Left ventricle myocardium superior (tissue), 1 donor: ENCODE measurements around the gene CELF4. TPM values are rescaled to one million over a fixed set of nuclear protein-coding genes. Genes with fewer than 3 reads are reported as not detected.

Experiments
- ATAC-seq: fragments of 200-7000 bp; cut with Tn5 transposase; one replicate; pipeline ENCODE4 v1.9.1; 2020; ENCODE audit warnings: mild to moderate bottlenecking, moderate library complexity
- DNase-seq: peaks from one replicate; pipeline ENCODE4 v3.0.0-alpha.2; 2020
- intact Hi-C: fragments of 100-400 bp; cut with micrococcal nuclease; formaldehyde crosslinking; loops from one replicate; pipeline ENCODE4 v1.11.0; 2022
- total RNA-seq: library from RNA; stranded (reverse); fragmentation: NEBNext Ultra II Directional; extraction: Animal tissue kit (Norgen Biotek cat#: 25700); gene quantifications from one replicate; pipeline ENCODE4 v1.2.1, GENCODE V29; 2021
- donor health status: DM: no; HTN: yes; CAD: no; lungs with severe emphysema.

CELF4 gene
- total RNA-seq, 1 donor from 2014 or later = 0.52 TPM

DNA sequence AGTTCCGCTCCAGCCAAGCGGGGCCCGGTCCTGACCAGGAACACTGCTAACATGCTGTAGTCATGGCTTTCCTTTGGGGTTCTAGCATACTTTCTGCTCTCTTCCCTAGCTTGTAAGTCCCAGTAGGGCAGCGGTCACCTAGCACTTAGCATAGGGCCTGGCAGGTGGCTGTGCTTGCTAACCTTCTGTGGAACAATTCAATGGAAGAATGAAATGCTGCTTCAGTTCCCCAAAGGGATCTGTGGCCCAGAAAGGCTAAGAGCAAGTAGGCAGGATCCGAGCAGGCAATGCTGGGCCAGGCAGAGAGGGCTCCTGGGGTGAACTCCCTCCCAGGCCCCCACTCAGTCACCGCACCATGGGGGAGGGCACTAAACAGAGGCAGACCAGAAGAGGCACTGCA is 266.8 kb downstream of the CELF4 start:
- DNase-seq (no peak), ATAC-seq (no peak)

GRCh38 chr18:37297106-37297505 is 268.5 kb downstream of the CELF4 start:
- ATAC-seq (no peak), DNase-seq (no peak)
- intact Hi-C loops = no loop called here

More for the DNA sequence above, 266.8 kb downstream of the CELF4 start:
- intact Hi-C loops = no loop called here

DNA sequence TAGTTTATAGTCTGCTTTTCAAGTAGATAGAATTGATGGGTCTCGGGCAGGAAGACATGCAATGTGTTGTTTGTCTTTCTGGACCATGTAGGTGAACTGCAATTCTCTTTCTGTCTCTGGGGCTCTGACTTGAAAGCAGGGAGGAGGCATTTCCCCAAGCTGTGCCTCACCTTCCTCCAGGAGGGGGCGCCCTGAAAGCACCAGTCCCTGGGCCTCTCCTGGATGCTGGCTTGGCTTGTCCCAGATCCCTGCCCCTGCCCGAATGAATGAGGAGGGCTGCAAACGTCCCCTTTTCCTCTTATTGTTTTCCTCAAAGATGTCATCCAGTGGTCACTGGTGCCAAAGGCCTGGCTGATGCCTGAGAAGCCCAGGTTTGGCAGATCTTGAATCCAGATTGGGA is 270.6 kb downstream of the CELF4 start:
- ATAC-seq = no peak
- DNase-seq = no peak
- intact Hi-C loops = no loop called here

DNA sequence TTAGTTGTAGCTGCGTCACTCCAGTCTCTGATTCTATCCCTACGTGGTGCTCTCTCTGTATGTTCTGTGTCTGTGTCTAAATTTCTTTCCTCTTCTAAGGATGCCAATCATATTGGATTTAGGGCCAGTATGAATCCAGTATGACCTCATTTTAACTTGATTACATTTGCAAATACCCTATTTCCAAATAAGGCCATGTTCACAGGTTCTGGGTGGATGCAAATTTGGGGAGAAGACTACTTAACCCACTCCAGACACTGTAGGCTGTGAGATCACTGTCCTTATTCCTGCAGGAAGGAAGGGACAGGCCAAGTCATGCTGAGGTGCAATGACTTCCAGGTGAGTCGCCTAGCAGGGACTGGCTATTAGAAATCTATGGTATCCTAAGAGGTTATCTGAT is 272.2 kb downstream of the CELF4 start:
- intact Hi-C loops = no loop called here
- no peak for DNase-seq
- no peak for ATAC-seq

DNA sequence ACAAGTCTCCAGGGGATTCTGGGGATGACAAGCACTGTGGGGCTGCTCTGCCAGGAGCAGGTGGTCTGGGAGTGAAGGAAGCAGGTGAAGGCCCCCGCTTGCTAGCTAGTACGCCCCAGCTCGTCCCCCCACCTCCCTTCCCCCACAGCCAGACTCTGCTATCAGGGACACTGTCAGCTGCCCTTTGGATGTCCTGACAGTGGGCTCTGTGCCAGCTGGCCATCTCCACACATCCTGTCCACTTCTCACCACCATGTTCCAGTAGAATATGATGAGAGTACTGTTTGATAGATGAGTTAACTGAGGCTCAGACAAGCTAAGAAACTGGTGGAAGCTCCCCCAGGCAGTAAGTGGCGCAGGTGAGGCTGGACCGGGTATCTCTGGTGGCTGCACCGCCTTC is 276.2 kb downstream of the CELF4 start:
- DNase-seq = peak; percentile 49
- intact Hi-C loops = no loop called here
- ATAC-seq = peak; percentile 42

DNA sequence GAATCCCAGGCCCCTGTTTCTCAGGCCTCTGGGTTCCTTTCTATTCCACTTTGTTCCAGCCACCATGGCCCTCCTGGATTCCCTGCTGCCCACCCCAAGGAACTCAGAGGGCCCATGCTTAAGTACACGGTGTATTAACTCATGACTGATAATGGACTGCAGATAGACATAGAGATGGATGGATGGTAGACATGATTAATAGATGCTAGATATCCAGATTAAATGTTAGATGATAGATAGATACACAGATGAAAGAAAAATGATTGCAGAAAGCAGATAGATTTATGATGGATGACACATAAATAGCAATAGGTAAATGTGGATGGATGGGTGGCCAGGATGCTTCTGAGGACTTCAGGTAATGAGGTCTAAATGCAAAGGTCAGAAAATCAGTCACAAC is 278.0 kb downstream of the CELF4 start:
- no peak for ATAC-seq
- intact Hi-C loops = no loop called here
- no peak for DNase-seq

- ATAC-seq = no peak
- DNase-seq = no peak
- intact Hi-C loops = no loop called here
These were observed 278.8 kb downstream of the CELF4 start for GRCh38 chr18:37286801-37287200.

DNA sequence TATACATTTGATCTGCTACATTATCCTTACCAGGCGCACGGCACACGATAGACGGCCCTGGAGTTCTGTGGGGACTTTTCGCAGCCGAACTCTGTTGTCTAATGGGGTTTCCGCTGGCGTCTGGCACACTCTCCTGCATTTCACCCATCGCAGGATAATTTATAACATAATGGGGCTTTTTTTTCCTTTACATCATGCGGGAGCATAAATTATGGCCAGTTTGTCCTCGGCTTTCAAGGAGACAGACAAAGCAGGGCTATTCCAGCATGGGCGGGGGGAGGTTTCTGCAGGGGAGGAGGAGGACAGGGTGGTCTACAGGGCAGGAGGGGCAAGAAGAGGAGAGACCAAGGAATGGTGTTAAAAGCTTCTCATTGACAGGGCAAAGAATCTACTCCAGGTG is 279.8 kb downstream of the CELF4 start:
- intact Hi-C loops = no loop called here
- ATAC-seq = no peak
- DNase-seq = no peak

GRCh38 chr18:37284260-37284659 is 281.3 kb downstream of the CELF4 start:
- DNase-seq (no peak), ATAC-seq (no peak)
- intact Hi-C loops = no loop called here

DNA sequence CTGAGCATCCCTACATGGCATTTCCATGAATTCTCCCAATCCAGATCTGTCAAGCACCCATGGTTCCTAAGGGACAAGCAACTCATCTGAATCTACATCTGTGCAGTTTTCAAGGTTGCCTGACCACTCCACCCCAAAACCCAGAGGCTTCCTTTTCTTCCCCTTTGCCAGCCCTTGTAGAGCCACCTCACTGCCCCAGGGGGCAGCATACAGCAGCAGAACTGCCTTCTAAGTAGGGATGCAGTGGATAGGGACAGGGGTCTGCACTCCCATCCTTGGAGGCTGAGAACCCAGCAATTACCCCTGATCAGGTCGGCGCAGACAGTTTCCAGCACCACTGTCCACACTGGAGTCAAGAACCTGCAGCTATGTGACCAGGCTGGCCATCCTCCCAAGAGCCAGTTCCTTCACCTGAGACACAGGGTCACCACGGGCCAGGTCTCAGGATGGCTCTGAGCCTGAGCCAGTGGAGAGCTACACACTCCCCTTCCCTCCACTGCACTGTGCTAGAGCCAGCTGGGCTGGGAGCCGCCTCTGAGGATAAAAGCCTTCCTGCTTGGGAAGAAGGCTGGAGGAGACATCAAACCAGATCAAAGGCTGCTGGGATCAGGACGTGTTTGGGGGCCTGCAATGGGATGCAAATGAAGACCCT is 283.1 kb downstream of the CELF4 start:
- no peak for DNase-seq
- intact Hi-C loops = no loop called here
- ATAC-seq = no peak

GRCh38 chr18:37280701-37281393 is 284.8 kb downstream of the CELF4 start:
- intact Hi-C loops = no loop called here
- ATAC-seq (no peak), DNase-seq (no peak)

- ATAC-seq (no peak), DNase-seq (no peak)
- intact Hi-C loops = no loop called here
These were observed 287.8 kb downstream of the CELF4 start for GRCh38 chr18:37277804-37278203.

DNA sequence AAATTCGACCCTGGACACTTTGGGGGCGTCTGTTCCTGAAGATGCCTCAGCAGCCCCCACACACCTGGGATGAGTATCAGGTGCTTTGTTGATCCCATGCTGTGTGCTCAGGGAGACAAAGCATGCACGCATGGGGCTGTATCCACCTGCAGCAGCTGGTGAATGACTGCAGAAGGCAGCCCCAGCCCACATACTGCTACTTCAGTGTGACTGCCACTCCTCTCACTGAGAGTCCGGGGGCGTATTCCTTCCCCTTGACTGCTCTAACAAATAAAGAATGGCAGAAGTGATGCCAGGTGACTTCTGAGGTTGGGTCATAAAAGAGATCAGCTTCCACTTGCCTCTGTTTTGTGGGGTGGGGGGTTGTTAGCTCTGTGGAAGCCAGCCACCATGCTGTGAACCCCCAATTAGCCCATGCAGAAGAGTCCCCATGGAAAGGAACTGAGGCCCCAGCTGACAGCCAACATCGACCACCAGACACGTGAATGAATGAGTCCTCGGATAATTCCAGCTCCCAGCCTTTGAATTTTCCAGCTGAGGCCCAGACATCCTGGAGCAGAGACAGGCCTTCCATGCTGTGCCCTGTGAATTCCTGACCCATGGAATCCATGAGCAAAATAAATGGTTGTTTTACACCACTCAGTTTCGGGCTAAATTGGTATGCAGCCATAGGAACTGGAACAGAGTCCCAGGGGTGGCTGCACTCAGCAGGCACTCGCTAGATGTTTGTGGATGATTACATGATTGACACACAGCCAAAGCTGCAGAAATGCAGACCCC is 289.3 kb downstream of the CELF4 start:
- no peak for ATAC-seq
- intact Hi-C loops = no loop called here
- DNase-seq = no peak

DNA sequence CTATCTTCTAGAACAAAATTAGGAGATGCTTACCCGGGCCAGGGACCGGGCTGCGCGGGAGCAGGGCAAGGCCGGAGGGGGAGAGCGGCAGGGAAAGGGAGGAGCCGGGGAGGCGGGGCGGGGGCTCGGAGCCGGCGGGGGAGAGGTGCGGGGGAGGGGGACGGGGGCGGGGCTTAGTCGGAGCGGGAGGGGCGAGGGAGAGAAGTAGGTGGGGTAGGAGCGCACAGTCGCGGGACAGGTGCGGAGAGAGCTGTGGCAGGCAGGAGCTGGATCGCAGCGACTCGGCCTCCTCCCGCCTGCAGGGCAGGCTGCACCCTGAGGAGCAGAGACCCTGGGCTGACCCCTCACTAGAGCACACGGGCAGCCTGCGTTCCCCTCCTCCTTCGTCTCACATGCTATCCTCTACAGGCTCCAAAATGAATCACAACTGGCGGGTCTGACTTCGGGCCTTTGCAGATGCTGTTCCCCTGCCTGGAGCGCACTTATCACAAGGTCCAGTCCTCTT is 290.3 kb downstream of the CELF4 start:
- DNase-seq = no peak
- intact Hi-C loops = no loop called here
- no peak for ATAC-seq

GRCh38 chr18:37274309-37275236 is 291.0 kb downstream of the CELF4 start:
- ATAC-seq (no peak), DNase-seq (no peak)
- intact Hi-C loops = no loop called here

GRCh38 chr18:37272841-37273240 is 292.8 kb downstream of the CELF4 start:
- DNase-seq = no peak
- ATAC-seq = no peak
- intact Hi-C loops = no loop called here

- intact Hi-C loops = no loop called here
- DNase-seq = no peak
- no peak for ATAC-seq
These were observed 293.4 kb downstream of the CELF4 start for GRCh38 chr18:37272226-37272625.

DNA sequence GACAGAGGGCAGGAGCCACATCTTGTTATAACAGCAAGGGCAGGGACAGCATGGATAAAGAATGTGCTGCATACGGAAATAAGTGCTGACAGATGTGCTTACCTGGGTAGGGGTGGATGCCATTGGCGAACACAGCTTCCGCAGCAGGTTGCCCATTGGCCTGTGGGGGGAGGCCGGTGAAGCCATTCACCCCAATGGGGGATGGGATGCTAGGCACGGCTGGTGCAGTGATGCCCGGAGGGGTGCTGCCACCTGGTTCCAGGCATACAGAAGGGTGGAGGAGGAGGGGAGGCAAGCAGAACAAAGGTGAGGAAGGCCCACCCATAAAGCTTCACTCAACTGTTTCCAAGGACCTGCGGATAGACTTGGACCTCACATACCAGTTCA is 294.9 kb downstream of the CELF4 start:
- DNase-seq = no peak
- intact Hi-C loops = no loop called here
- ATAC-seq = no peak

- peak; percentile 40 for DNase-seq
- intact Hi-C loops = no loop called here
- ATAC-seq = peak; percentile 65
These were observed 295.4 kb downstream of the CELF4 start for GRCh38 chr18:37270038-37270665.
